WTC11 (cell line): ENCODE measurements around the gene PCBP3. TPM values are rescaled to one million over a fixed set of nuclear protein-coding genes. Genes with fewer than 3 reads are reported as not detected.

Experiments used
- ATAC-seq: fragments of 200-7000 bp; cut with Tn5 transposase; 2 replicates; pipeline ENCODE4 v1.10.0; 2021; ENCODE audit warnings: mild to moderate bottlenecking, moderate library complexity
- CTCF ChIA-PET: fragments of 300-600 bp; sonication (Branson Sonifier 250); formaldehyde crosslinking; loops from one replicate; lab custom pipeline; 2021; ENCODE audit warnings: antibody characterized with exemption; lab: Charles Lee
- POLR2A ChIA-PET: fragments of 350-600 bp; sonication (Branson Sonifier 250); formaldehyde crosslinking; loops from one replicate; lab custom pipeline; 2021; ENCODE audit warnings: antibody characterized with exemption; lab: Charles Lee
- DNase-seq: peaks from one replicate; pipeline ENCODE4 v3.0.0; 2021; ENCODE audit warnings: low spot score
- H3K27ac Mint-ChIP-seq: 2 replicates; pipeline ENCODE4 v1.8.0; 2021; ENCODE audit warnings: mixed read lengths
- H3K27me3 Mint-ChIP-seq: 2 replicates; pipeline ENCODE4 v1.8.0; 2021; ENCODE audit warnings: low read depth, mild to moderate bottlenecking, moderate library complexity, mixed read lengths
- H3K36me3 Mint-ChIP-seq: 2 replicates; pipeline ENCODE4 v1.8.0; 2021; ENCODE audit warnings: mixed read lengths
- H3K4me1 Mint-ChIP-seq: 2 replicates; pipeline ENCODE4 v1.8.0; 2022; ENCODE audit warnings: mixed read lengths
- H3K4me3 Mint-ChIP-seq: 2 replicates; pipeline ENCODE4 v1.8.0; 2021; ENCODE audit warnings: mild to moderate bottlenecking, moderate library complexity, mixed read lengths
- H3K9me3 Mint-ChIP-seq: 2 replicates; pipeline ENCODE4 v1.8.0; 2021; ENCODE audit warnings: mixed read lengths
- AR ChIP-seq: fragments of 250-450 bp; sonication (Bioruptor Pico); IDR thresholded peaks from 2 replicates; pipeline ENCODE4 v1.9.0; 2021; ENCODE audit warnings: mild to moderate bottlenecking
- CTCF ChIP-seq: fragments of 200-600 bp; IDR thresholded peaks from 2 replicates; pipeline ENCODE4 v1.8.0; 2022; ENCODE audit warnings: antibody characterized with exemption
- ESRRA ChIP-seq: sonication (generic); formaldehyde crosslinking; IDR thresholded peaks from 2 replicates; pipeline ENCODE4 v1.8.1; 2022; ENCODE audit warnings: mild to moderate bottlenecking, missing genetic modification reagents, borderline replicate concordance
- ETV6 ChIP-seq: sonication (generic); formaldehyde crosslinking; IDR thresholded peaks from 2 replicates; pipeline ENCODE4 v1.8.1; 2022; ENCODE audit warnings: mild to moderate bottlenecking, missing genetic modification reagents
- FOXJ3 ChIP-seq: sonication (generic); formaldehyde crosslinking; IDR thresholded peaks from 2 replicates; pipeline ENCODE4 v1.9.0; 2021; ENCODE audit warnings: missing genetic modification reagents, mild to moderate bottlenecking, borderline replicate concordance
- FOXP1 ChIP-seq: sonication (generic); formaldehyde crosslinking; IDR thresholded peaks from 2 replicates; pipeline ENCODE4 v1.8.0; 2022; ENCODE audit warnings: missing genetic modification reagents, mild to moderate bottlenecking, moderate library complexity, borderline replicate concordance
- IRF2 ChIP-seq: sonication (generic); formaldehyde crosslinking; IDR thresholded peaks from 2 replicates; pipeline ENCODE4 v1.8.0; 2022; ENCODE audit warnings: low read depth, missing genetic modification reagents, borderline replicate concordance
- JAZF1 ChIP-seq: fragments of 250-450 bp; sonication (Bioruptor Pico); IDR thresholded peaks from 2 replicates; pipeline ENCODE4 v1.9.0; 2021; ENCODE audit warnings: moderate library complexity, mild to moderate bottlenecking, inconsistent platforms
- MLX ChIP-seq: sonication (generic); formaldehyde crosslinking; IDR thresholded peaks from 2 replicates; pipeline ENCODE4 v1.8.1; 2023; ENCODE audit warnings: mild to moderate bottlenecking, missing genetic modification reagents, moderate library complexity
- MYBL2 ChIP-seq: sonication (generic); formaldehyde crosslinking; IDR thresholded peaks from 2 replicates; pipeline ENCODE4 v1.8.1; 2023; ENCODE audit warnings: mild to moderate bottlenecking, moderate library complexity, missing genetic modification reagents
- SMAD3 ChIP-seq: sonication (generic); formaldehyde crosslinking; IDR thresholded peaks from 2 replicates; pipeline ENCODE4 v1.8.0; 2022; ENCODE audit warnings: missing genetic modification reagents, mild to moderate bottlenecking, borderline replicate concordance
- SOX15 ChIP-seq: fragments of 250-450 bp; sonication (Bioruptor Pico); IDR thresholded peaks from 2 replicates; pipeline ENCODE4 v1.9.0; 2021; ENCODE audit warnings: mild to moderate bottlenecking
- TEAD1 ChIP-seq: sonication (generic); formaldehyde crosslinking; IDR thresholded peaks from 2 replicates; pipeline ENCODE4 v1.8.0; 2022; ENCODE audit warnings: mild to moderate bottlenecking, missing genetic modification reagents
- ZNF121 ChIP-seq: sonication (generic); formaldehyde crosslinking; IDR thresholded peaks from 2 replicates; pipeline ENCODE4 v1.8.0; 2023; ENCODE audit warnings: missing genetic modification reagents
- ZNF232 ChIP-seq: sonication (generic); formaldehyde crosslinking; IDR thresholded peaks from 2 replicates; pipeline ENCODE4 v1.8.0; 2022; ENCODE audit warnings: mild to moderate bottlenecking, missing genetic modification reagents
- ZNF416 ChIP-seq: fragments of 250-450 bp; sonication (Bioruptor Pico); IDR thresholded peaks from 2 replicates; pipeline ENCODE4 v1.9.0; 2021; ENCODE audit warnings: mild to moderate bottlenecking, inconsistent platforms
- total RNA-seq: library from RNA; stranded (reverse); gene quantifications from 3 replicates; pipeline ENCODE4 v1.2.3, GENCODE V29; 2021
- TF ChIP-seq, protein P1 (sequence below): sonication (generic); formaldehyde crosslinking; IDR thresholded peaks from 2 replicates; pipeline ENCODE4 v1.8.0; 2022; ENCODE audit warnings: mild to moderate bottlenecking, missing genetic modification reagents

Gene PCBP3
- total RNA-seq, 1 experiment from 2014 or later: 8.5 TPM

DNA sequence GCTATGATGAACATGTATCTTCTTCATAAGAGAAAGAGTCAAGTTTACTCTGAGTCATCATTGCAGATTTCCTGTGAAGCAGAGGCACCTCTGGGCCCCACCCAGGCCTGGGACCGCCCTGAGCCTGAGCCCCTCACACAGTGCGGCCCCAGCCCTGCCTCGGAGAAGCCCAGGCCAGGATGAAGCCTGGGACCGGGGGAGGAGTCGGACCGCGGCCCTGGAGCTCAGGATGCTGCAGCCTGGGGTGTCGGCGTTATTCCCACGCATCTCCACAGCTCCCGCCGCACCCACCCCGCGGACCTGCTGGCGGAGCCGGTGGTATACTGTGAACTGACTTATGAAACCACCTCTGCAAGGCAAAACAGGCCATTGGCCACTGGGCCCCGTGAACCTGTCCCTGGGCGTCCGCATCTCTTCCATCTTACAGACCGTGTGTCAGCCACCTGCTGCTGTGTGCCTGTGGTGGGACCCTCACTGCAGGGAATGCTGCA, 335.7 kb downstream of the PCBP3 start (continued):
- TF ChIP-seq ETV6 (CRISPR knock-in tag): no peak
- TF ChIP-seq, protein P1, sequence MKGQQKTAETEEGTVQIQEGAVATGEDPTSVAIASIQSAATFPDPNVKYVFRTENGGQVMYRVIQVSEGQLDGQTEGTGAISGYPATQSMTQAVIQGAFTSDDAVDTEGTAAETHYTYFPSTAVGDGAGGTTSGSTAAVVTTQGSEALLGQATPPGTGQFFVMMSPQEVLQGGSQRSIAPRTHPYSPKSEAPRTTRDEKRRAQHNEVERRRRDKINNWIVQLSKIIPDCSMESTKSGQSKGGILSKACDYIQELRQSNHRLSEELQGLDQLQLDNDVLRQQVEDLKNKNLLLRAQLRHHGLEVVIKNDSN (CRISPR knock-in tag): no peak
- no peak for TF ChIP-seq SMAD3 (CRISPR knock-in tag)
- TF ChIP-seq TEAD1 (CRISPR knock-in tag): no peak
- no peak for TF ChIP-seq IRF2 (CRISPR knock-in tag)
- no peak for TF ChIP-seq SOX15 (CRISPR knock-in tag)
- TF ChIP-seq JAZF1 (CRISPR knock-in tag): no peak
- no peak for TF ChIP-seq FOXJ3 (CRISPR knock-in tag)
- no peak for TF ChIP-seq ZNF416 (CRISPR knock-in tag)
- no peak for TF ChIP-seq FOXP1 (CRISPR knock-in tag)

GRCh38 chr21:45979651-45980050, 336.1 kb downstream of the PCBP3 start:
- CTCF ChIA-PET: interaction anchor here (1.3 kb wide), 1 partner anchor 9 kb away, joined by 5 read pairs; no protein-coding TSS in a partner anchor
- POLR2A ChIA-PET: no interaction called here
- Mint-ChIP-seq H3K4me3 (no peak overlapping the region), H3K36me3 (peaks cover 5% of the 10 kb centered on the region), H3K9me3 (no peaks in the 10 kb centered on the region), H3K27ac (no peak overlapping the region), H3K27me3 (peaks cover 7% of the 10 kb centered on the region), H3K4me1 (peaks cover 27% of the 10 kb centered on the region)
- TF ChIP-seq ZNF232 (CRISPR knock-in tag) (no peak), CTCF (no peak), MLX (CRISPR knock-in tag) (no peak)
- ATAC-seq (no peak), DNase-seq (no peak)

GRCh38 chr21:45980271-45980670, 336.7 kb downstream of the PCBP3 start:
- Mint-ChIP-seq H3K4me1 (peaks cover 27% of the 10 kb centered on the region), H3K9me3 (no peaks in the 10 kb centered on the region), H3K27me3 (peaks cover 7% of the 10 kb centered on the region), H3K4me3 (no peak overlapping the region), H3K36me3 (peaks cover 12% of the 10 kb centered on the region), H3K27ac (no peak overlapping the region)
- ATAC-seq (no peak), DNase-seq (no peak)
- ChIA-PET POLR2A (no interaction called here), CTCF (interaction anchor here (1.3 kb wide), 1 partner anchor 162 kb away, joined by 3 read pairs; no protein-coding TSS in a partner anchor)
- no peak for TF ChIP-seq MYBL2 (CRISPR knock-in tag)
- TF ChIP-seq AR (CRISPR knock-in tag): no peak
- TF ChIP-seq, protein P1 (CRISPR knock-in tag): no peak
- TF ChIP-seq ZNF121 (CRISPR knock-in tag): no peak
- TF ChIP-seq ESRRA (CRISPR knock-in tag): no peak
